Posterior cingulate gyrus (tissue), 11 donors: ENCODE data around the gene SNURF.
A peak's percentile ranks its signal among the peaks of the same experiment; 100 is the strongest.
"Not testable (repeated sequence)": the region's sequence is repeated elsewhere in the genome, so short reads cannot be mapped to it uniquely, and the experiment has no call there.

ENCODE experiments used
- DNase-seq, 10 donors: peaks; one replicate each; pipeline versions ENCODE4 v3.0.0 to v3.0.0-alpha.2; 2020 to 2021; ENCODE audit warnings: mixed read lengths in 3 of 10
- intact Hi-C: fragments of 100-400 bp; cut with DNase I; formaldehyde crosslinking; loops from one replicate; pipeline ENCODE4 v1.15.1; 2023

SNURF gene, protein sequence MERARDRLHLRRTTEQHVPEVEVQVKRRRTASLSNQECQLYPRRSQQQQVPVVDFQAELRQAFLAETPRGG

DNA sequence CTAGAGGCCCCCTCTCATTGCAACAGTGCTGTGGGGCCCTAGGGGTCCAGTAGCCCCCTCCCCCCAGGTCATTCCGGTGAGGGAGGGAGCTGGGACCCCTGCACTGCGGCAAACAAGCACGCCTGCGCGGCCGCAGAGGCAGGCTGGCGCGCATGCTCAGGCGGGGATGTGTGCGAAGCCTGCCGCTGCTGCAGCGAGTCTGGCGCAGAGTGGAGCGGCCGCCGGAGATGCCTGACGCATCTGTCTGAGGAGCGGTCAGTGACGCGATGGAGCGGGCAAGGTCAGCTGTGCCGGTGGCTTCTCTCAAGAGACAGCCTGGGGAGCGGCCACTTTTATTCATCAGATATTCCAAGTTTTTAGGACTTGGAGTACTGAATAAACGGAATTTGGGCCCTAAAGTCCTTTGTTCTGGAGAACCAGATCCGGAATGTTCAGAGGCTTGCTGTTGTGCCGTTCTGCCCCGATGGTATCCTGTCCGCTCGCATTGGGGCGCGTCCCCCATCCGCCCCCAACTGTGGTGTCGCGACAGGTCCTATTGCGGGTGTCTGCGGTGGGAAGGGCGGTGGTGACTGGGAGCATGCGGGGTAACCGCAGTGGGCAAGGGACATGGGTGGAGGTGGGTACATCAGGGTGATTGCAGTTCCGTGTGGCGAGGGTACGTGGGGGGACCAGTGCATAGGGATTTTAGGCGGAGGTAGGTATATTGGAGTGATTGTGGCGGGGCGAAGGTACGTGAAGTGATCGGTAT lies at the start of gene SNURF, which contains the start of gene SNRPN:
SNURF (plus strand) TSS at position 205 of the 748 bp plus-strand sequence; CDS start at position 267, 62 bp downstream.
SNRPN (plus strand) TSS at position 205 of the 748 bp plus-strand sequence. CDS start 19,467 bp downstream, outside the sequence.
- DNase-seq: peak; percentile 59 to 96 (median 76)
- intact Hi-C loops: loop anchor here (10.0 kb wide), 1 partner anchor 480 kb away; the partner anchor contains the start of gene UBE3A

GRCh38 chr15:24916305-24917009 lies 38.3 kb upstream of the SNURF start:
- no peak for DNase-seq
- intact Hi-C loops: no loop called here

GRCh38 chr15:24917431-24917830 lies 37.4 kb upstream of the SNURF start:
- no peak for DNase-seq
- intact Hi-C loops: no loop called here

DNA sequence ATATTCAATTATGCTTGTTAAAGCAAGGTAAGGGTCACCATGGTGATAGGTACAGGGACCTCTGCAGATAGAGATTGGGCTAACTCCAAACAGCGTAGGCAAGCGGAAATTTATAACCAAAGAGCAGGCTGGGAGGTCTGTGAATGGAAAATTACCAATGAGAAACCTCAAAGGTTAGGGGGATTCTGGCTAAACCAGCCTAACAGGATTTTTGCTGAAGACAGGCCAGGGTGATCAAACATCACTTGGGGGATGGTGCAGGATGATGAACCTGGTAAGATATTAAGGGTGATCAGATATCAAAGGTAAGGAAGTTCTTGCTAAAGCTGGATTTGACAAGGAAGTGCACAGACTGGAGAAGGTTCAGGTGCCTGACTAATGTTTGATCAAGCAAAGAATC lies 35.3 kb upstream of the SNURF start:
- intact Hi-C loops: no loop called here

DNA sequence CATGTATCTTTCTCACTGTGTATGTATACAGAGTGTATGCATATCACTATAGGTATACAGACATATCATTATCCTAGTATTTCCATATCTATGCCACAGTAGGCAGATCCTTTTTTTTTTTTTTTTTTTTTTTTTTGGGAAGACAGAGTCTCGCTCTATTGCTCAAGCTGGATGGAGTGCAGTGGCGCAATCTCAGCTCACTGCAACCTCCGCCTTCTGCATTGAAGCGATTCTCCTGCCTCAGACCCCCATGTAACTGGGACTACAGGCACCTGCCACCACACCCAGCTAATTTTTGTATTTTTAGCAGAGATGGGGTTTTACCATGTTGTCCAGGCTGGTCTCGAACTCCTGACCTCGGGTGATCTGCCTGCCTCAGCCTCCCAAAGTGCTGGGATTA lies 32.0 kb upstream of the SNURF start:
- intact Hi-C loops: not testable (repeated sequence)

More for the DNA sequence above, 35.3 kb upstream of the SNURF start:
- DNase-seq: no peak

DNA sequence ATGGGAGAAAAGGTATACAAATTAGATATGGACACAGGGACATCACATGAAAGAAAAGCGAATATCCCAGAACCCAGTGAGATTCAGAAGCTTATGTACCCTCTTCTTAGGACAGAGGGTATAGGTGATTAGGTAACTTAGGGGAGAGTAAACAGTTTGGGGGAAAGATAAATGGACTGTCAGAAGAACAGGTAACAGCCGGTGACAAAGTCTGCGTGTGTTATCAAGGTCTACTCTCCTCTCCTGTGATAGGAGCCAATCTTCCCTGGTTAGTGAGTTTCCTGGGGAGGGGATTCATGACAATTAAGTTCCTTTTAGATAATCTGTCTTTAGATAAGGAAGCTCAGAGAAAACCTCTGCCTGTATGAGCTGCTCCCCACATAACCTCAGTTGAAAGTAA lies 30.6 kb upstream of the SNURF start:
- intact Hi-C loops: no loop called here
- no peak for DNase-seq

More for the DNA sequence above, 32.0 kb upstream of the SNURF start:
- DNase-seq: not testable (repeated sequence)

- intact Hi-C loops: no loop called here
- DNase-seq: no peak
Measured at GRCh38 chr15:24924621-24925020, 30.2 kb upstream of the SNURF start.

GRCh38 chr15:24931874-24932732 lies 22.7 kb upstream of the SNURF start:
- DNase-seq, intact Hi-C loops: not testable (repeated sequence)

- intact Hi-C loops: no loop called here
- DNase-seq: no peak
Measured at GRCh38 chr15:24933716-24934115, 21.1 kb upstream of the SNURF start.

- intact Hi-C loops, DNase-seq: not testable (repeated sequence)
Measured at GRCh38 chr15:24938224-24938623, 16.6 kb upstream of the SNURF start.

DNA sequence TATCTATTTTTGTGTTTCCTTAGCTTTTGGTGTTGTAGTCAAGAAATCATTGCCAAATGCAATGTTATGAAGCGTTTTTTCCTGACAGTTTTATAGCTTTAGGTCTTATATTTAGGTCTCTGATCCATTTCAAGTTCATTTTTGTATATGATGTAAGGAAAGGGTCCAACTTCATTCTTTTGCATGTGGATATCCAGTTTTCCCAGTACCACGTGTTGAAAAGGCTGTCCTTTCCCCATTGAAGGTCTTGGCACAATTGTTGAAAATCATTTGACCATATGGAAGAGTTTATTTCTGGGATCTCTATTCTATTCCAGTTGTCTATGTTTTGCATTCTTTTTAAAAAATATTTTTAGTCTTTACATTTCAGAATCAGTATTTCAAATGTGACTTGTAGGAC lies 14.6 kb upstream of the SNURF start:
- intact Hi-C loops: no loop called here
- DNase-seq: no peak

- DNase-seq: no peak
- intact Hi-C loops: no loop called here
Measured at GRCh38 chr15:24943361-24943760, 11.4 kb upstream of the SNURF start.

GRCh38 chr15:24944954-24945353 lies 9.8 kb upstream of the SNURF start:
- no peak for DNase-seq
- intact Hi-C loops: no loop called here

GRCh38 chr15:24945711-24946110 lies 9.1 kb upstream of the SNURF start:
- peak in 3 of 10 donors; percentile 19 to 29 (median 25) for DNase-seq

GRCh38 chr15:24948495-24948894 lies 6.3 kb upstream of the SNURF start:
- no peak for DNase-seq
- intact Hi-C loops: no loop called here

More at GRCh38 chr15:24945711-24946110, 9.1 kb upstream of the SNURF start:
- intact Hi-C loops: no loop called here

- intact Hi-C loops: loop anchor here (10.0 kb wide), 1 partner anchor 479 kb away; the partner anchor contains the start of gene UBE3A
- peak in 2 of 10 donors; percentile 19 to 23 for DNase-seq
Measured at GRCh38 chr15:24955531-24955921, 739 bp downstream of the SNURF start.

- intact Hi-C loops: loop anchor here (10.0 kb wide), 1 partner anchor 479 kb away; the partner anchor contains the start of gene UBE3A
Measured at GRCh38 chr15:24956111-24956838, 1.5 kb downstream of the SNURF start.

GRCh38 chr15:24957691-24958090 lies 2.9 kb downstream of the SNURF start:
- intact Hi-C loops: loop anchor here (10.0 kb wide), 1 partner anchor 477 kb away; the partner anchor contains the start of gene UBE3A
- no peak for DNase-seq

More at GRCh38 chr15:24956111-24956838, 1.5 kb downstream of the SNURF start:
- DNase-seq: peak; percentile 45 to 94 (median 72)

DNA sequence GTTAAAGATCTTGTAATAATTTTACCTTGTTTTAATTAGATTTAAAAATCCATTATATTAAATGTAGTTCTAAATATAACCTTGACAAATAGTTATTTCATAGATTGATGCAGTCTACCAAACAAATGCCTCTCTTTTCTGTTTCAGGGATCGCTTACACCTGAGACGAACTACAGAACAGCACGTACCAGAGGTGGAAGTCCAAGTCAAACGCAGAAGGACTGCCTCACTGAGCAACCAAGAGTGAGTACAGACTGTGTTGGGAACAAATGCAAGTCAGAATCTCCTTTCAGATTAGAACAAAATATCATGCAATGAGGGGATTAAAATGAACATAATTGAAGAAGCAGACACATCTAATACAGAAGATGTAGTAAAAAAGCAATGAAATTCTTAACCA lies 7.2 kb downstream of the SNURF start:
- DNase-seq: no peak
- intact Hi-C loops: no loop called here
